Chondrocyte (in vitro differentiated cells): ENCODE results near the gene LRP2. TPM values are rescaled to one million over a fixed set of nuclear protein-coding genes. Genes with fewer than 3 reads are reported as not detected.
"Not testable (repeated sequence)": the region's sequence is repeated elsewhere in the genome, so short reads cannot be mapped to it uniquely, and the experiment has no call there.

Source experiments
- DNase-seq: peaks from one replicate; pipeline ENCODE4 v3.0.0; 2021; ENCODE audit warnings: mixed read lengths, low spot score
- H3K27ac Mint-ChIP-seq: one replicate; pipeline ENCODE4 v1.8.0; 2021; ENCODE audit warnings: mild to moderate bottlenecking, moderate library complexity, mixed read lengths; ENCODE audit not compliant: unreplicated experiment
- H3K27me3 Mint-ChIP-seq: 2 replicates; pipeline ENCODE4 v1.8.0; 2021; ENCODE audit warnings: low read depth, mixed read lengths
- H3K36me3 Mint-ChIP-seq: 2 replicates; pipeline ENCODE4 v1.8.0; 2021; ENCODE audit warnings: low read depth, mixed read lengths
- H3K4me1 Mint-ChIP-seq: 2 replicates; pipeline ENCODE4 v1.8.0; 2021; ENCODE audit warnings: low read depth, mild to moderate bottlenecking, mixed read lengths
- H3K4me3 Mint-ChIP-seq: one replicate; pipeline ENCODE4 v1.8.0; 2021; ENCODE audit warnings: mild to moderate bottlenecking, moderate library complexity, mixed read lengths; ENCODE audit not compliant: unreplicated experiment
- H3K9me3 Mint-ChIP-seq: 2 replicates; pipeline ENCODE4 v1.8.0; 2021; ENCODE audit warnings: low read depth, mixed read lengths
- CTCF ChIP-seq: fragments of 200-600 bp; sonication (generic); IDR thresholded peaks from 2 replicates; pipeline ENCODE4 v1.5.0; 2021; ENCODE audit warnings: antibody characterized with exemption, mild to moderate bottlenecking, moderate library complexity
- total RNA-seq: library from RNA; stranded (reverse); gene quantifications from 3 replicates; pipeline ENCODE4 v1.2.1, GENCODE V29; 2021

The LRP2 gene
- total RNA-seq, 1 donor from 2014 or later, result not detected

GRCh38 chr2:169324581-169325260 lies 37.6 kb downstream of the LRP2 start:
- no peak for TF ChIP-seq CTCF
- Mint-ChIP-seq H3K4me1 (no peaks in the 10 kb centered on the region), H3K27me3 (peaks cover 22% of the 10 kb centered on the region), H3K9me3 (no peaks in the 10 kb centered on the region), H3K27ac (no peak overlapping the region), H3K36me3 (no peaks in the 10 kb centered on the region), H3K4me3 (no peak overlapping the region)
- no peak for DNase-seq

GRCh38 chr2:169323841-169324240 lies 38.5 kb downstream of the LRP2 start:
- no peak overlapping the region for H3K27ac Mint-ChIP-seq
- H3K4me3 Mint-ChIP-seq, result no peak overlapping the region
- DNase-seq, result no peak
- no peaks in the 10 kb centered on the region for H3K4me1 Mint-ChIP-seq
- no peaks in the 10 kb centered on the region for H3K36me3 Mint-ChIP-seq
- no peak for TF ChIP-seq CTCF
- H3K9me3 Mint-ChIP-seq, result no peaks in the 10 kb centered on the region
- H3K27me3 Mint-ChIP-seq, result peaks cover 26% of the 10 kb centered on the region

DNA sequence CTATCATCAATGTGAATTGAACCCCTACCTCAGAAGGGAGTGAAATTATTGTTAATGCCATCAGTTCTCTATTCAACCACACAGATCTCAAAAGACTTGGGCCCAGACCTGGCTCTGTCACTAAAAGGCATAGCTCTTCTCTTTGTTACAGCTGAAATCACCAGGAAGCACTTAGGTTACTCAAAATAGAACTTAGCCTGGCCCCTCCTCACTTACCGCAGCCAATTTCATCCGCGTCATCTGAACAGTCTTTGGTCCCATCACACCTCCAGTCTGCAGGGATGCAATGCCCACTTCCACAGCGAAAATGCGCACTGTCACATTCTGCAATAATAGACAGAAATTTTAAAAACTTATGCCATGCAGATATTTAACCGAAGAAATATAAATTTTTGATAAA lies 41.8 kb downstream of the LRP2 start:
- Mint-ChIP-seq H3K36me3 (no peaks in the 10 kb centered on the region), H3K9me3 (no peaks in the 10 kb centered on the region), H3K4me3 (no peak overlapping the region), H3K27me3 (peaks cover 29% of the 10 kb centered on the region), H3K4me1 (no peaks in the 10 kb centered on the region), H3K27ac (no peak overlapping the region)
- DNase-seq, result no peak
- no peak for TF ChIP-seq CTCF

DNA sequence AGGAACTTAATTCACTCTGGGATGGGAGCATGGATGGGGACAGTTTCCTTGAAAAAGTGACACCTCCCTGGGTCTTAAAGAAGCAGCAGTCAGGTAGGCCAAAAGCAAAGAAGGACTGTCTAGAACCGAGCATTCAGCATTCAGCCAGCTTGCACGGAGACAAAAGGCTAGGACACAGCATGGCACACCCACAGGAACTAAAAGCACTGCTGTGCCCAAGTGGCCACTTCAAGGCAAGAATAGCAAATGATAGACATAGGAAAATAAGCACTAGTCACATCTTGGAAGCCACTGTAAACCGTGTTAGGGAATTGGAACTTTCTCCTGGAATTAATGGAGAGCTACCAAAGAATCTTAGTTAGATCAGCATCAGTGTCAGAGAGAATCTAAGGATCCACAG lies 47.0 kb downstream of the LRP2 start:
- Mint-ChIP-seq H3K36me3 (peaks cover 1% of the 10 kb centered on the region), H3K27ac (no peak overlapping the region), H3K4me3 (no peak overlapping the region), H3K4me1 (no peaks in the 10 kb centered on the region), H3K9me3 (peaks cover 7% of the 10 kb centered on the region), H3K27me3 (peaks cover 22% of the 10 kb centered on the region)
- no peak for TF ChIP-seq CTCF
- DNase-seq, result no peak

DNA sequence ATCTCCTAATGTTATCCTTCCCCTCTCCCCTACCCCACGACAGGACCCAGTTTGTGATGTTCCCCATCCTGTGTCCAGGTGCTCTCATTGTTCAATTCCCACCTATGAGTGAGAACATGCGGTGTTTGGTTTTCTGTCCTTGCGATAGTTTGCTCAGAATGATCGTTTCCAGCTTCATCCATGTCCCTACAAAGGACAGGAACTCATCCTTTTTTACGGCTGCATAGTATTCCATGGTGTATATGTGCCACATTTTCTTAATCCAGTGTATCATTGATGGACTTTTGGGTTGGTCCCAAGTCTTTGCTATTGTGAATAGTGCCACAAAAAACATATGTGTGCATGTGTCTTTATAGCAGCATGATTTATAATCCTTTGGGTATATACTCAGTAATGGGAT lies 54.0 kb downstream of the LRP2 start:
- H3K27me3 Mint-ChIP-seq, result peaks cover 11% of the 10 kb centered on the region
- not testable (repeated sequence) for H3K9me3 Mint-ChIP-seq, H3K4me3 Mint-ChIP-seq, H3K27ac Mint-ChIP-seq, H3K4me1 Mint-ChIP-seq, DNase-seq, H3K36me3 Mint-ChIP-seq

DNA sequence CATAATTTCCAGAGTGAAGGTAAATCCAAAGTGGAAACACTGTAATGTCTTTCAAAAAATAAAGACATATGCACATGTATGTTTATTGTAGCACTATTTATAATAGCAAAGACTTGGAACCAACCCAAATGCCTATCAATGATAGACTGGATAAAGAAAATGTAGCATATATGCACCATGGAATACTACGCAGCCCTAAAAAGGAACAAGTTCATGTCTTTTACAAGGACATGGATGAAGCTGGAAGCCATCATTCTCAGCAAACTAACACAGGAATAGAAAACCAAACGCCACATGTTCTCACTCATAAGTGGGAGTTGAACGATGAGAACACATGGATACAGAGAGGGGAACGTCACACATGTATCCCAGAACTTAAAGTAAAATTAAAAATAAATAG lies 57.6 kb downstream of the LRP2 start:
- not testable (repeated sequence) for H3K4me3 Mint-ChIP-seq, H3K4me1 Mint-ChIP-seq, H3K36me3 Mint-ChIP-seq, H3K9me3 Mint-ChIP-seq, DNase-seq, H3K27ac Mint-ChIP-seq
- H3K27me3 Mint-ChIP-seq, result peaks cover 14% of the 10 kb centered on the region
